GM21381 (cell line): ENCODE measurements around the gene IAPP.
"Not testable (repeated sequence)": the region's sequence is repeated elsewhere in the genome, so short reads cannot be mapped to it uniquely, and the experiment has no call there.

Experiments used
- ATAC-seq: cut with Tn5 transposase; IDR thresholded peaks from one replicate; pipeline ENCODE4 v1.9.1; 2021; ENCODE audit warnings: mild to moderate bottlenecking, moderate library complexity; ENCODE audit not compliant: unreplicated experiment

Gene IAPP

GRCh38 chr12:21370845-21371449, 1.8 kb upstream of the IAPP start:
- ATAC-seq, result no peak

GRCh38 chr12:21379218-21379617, 6.5 kb downstream of the IAPP start:
- no peak for ATAC-seq

GRCh38 chr12:21381320-21381719, 8.6 kb downstream of the IAPP start:
- ATAC-seq, result not testable (repeated sequence)

GRCh38 chr12:21384261-21384660, 11.6 kb downstream of the IAPP start:
- no peak for ATAC-seq

- ATAC-seq, result no peak
Observed at GRCh38 chr12:21387174-21387573, 14.5 kb downstream of the IAPP start.

- no peak for ATAC-seq
Observed at GRCh38 chr12:21392384-21392783, 19.7 kb downstream of the IAPP start.

GRCh38 chr12:21394828-21395626, 22.3 kb downstream of the IAPP start:
- ATAC-seq, result not testable (repeated sequence)

- no peak for ATAC-seq
Observed at GRCh38 chr12:21413369-21414277, 40.9 kb downstream of the IAPP start.

- ATAC-seq, result no peak
Observed at GRCh38 chr12:21416511-21417121, 43.9 kb downstream of the IAPP start.

GRCh38 chr12:21418398-21418797, 45.7 kb downstream of the IAPP start:
- not testable (repeated sequence) for ATAC-seq

- not testable (repeated sequence) for ATAC-seq
Observed at GRCh38 chr12:21419009-21419699, 46.5 kb downstream of the IAPP start.

- no peak for ATAC-seq
Observed at GRCh38 chr12:21428241-21428640, 55.5 kb downstream of the IAPP start.
